VCaP (cell line): ENCODE data around the gene ARHGAP27.

Experiments used
- H3K27ac ChIP-seq: fragments of 450-650 bp; 2 replicates; pipeline ENCODE4 v1.5.1; 2017
- TF ChIP-seq, protein P1 (sequence below): fragments of 450-650 bp; conservative IDR thresholded peaks from 2 replicates; pipeline ENCODE4 v1.5.1; 2017; ENCODE audit warnings: mild to moderate bottlenecking, moderate library complexity

Gene ARHGAP27

DNA sequence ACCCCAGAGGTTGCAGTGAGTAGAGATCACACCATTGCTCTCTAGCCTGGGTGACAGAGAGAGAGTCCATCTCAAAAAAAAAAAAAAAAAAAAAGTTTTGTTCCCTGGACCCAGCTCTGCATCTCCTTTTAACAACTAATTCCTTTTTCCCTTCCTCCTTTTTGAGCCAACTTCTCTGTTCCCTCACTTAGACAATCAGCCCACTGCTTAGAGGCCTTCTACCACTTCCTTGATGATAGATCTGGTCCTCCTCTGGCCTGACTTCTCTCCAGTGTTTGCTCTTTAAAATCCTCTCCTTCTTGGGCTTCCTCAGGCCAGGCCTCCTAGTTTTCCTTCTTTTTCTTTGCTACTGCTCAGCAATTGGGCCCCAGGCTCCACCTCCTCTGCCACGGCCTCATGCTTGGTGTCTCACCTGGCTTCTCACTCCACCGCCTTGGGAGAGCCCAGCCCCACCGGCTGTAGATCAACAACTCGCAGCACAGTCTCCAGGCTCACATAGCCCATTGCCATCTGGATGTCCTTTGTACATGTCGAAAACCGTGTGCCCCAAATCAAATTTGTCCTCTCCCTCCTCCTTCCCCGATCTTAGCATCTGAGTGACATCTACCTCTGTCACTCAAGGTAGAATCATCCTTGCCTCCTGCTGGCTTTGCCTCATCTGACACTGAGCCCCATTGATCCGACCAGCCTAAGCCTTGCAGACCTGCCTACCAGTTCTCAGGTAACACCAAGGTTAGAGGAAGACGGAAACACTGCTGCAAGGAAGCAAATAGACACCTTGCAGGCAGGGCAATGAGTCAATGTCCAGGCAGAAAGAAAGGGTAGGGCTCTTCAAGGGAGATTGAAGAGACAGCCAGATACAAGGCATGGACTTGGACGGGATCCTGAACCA lies 17.4 kb downstream of the ARHGAP27 start:
- TF ChIP-seq, protein P1, sequence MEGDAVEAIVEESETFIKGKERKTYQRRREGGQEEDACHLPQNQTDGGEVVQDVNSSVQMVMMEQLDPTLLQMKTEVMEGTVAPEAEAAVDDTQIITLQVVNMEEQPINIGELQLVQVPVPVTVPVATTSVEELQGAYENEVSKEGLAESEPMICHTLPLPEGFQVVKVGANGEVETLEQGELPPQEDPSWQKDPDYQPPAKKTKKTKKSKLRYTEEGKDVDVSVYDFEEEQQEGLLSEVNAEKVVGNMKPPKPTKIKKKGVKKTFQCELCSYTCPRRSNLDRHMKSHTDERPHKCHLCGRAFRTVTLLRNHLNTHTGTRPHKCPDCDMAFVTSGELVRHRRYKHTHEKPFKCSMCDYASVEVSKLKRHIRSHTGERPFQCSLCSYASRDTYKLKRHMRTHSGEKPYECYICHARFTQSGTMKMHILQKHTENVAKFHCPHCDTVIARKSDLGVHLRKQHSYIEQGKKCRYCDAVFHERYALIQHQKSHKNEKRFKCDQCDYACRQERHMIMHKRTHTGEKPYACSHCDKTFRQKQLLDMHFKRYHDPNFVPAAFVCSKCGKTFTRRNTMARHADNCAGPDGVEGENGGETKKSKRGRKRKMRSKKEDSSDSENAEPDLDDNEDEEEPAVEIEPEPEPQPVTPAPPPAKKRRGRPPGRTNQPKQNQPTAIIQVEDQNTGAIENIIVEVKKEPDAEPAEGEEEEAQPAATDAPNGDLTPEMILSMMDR, result no peak
- no peak overlapping the region for H3K27ac ChIP-seq

DNA sequence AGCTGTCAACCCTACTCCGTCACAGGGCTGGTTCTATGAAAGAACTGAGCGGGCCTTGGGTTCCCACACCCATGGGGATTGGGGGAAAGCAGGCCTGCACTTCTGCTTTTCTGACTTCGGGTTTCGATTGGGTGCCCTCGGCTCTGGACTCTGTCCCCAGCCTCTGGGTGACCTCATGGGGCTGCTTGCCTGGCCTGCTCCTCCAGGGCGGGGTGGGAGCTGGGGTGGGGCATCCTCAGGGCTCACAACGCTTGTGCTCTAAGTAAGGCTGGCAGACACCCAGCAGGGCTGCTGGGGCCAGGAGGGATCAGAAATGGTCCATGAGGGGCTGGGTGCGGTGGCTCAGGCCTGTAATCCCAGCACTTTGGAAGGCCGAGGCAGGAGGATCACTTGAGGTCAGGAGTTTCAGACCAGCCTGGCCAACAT lies 19.2 kb downstream of the ARHGAP27 start:
- TF ChIP-seq, protein P1, result no peak
- no peak overlapping the region for H3K27ac ChIP-seq

DNA sequence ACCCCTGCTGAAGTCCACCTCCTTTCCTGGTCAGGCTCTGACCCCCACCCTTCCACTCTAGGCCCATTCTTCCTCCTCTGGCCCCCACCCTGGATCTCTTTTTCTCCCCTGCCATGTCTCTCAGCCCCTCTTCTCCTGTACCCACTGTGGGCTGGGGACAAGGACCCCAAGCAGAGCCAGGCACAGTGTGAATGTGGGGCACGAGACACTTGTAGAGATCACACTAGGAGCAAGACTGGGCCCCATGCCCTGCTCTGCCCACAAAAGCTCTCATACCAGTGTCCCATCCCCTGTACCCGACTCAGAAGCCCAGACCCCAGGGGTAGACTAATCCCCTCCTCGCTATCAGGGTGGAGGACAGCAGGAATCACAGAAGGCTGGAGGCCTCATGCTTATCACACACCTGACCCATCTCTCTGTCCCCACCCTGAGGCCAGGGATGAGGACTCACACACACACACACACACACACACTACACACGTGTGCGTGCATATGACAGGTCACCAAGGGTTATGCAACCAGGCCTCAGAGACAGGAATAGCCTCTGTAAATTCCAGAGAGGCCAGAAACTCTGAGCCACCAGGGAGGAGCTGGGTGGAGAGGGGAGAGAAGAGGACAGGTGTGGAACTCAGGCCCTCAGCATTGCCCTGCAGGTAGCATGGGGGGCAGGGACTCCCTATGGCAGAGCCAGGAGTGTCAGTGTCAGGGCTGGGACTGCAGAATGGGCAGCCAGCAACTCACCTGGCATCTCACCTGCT lies 21.1 kb downstream of the ARHGAP27 start:
- H3K27ac ChIP-seq, result no peak overlapping the region
- TF ChIP-seq, protein P1, result no peak

DNA sequence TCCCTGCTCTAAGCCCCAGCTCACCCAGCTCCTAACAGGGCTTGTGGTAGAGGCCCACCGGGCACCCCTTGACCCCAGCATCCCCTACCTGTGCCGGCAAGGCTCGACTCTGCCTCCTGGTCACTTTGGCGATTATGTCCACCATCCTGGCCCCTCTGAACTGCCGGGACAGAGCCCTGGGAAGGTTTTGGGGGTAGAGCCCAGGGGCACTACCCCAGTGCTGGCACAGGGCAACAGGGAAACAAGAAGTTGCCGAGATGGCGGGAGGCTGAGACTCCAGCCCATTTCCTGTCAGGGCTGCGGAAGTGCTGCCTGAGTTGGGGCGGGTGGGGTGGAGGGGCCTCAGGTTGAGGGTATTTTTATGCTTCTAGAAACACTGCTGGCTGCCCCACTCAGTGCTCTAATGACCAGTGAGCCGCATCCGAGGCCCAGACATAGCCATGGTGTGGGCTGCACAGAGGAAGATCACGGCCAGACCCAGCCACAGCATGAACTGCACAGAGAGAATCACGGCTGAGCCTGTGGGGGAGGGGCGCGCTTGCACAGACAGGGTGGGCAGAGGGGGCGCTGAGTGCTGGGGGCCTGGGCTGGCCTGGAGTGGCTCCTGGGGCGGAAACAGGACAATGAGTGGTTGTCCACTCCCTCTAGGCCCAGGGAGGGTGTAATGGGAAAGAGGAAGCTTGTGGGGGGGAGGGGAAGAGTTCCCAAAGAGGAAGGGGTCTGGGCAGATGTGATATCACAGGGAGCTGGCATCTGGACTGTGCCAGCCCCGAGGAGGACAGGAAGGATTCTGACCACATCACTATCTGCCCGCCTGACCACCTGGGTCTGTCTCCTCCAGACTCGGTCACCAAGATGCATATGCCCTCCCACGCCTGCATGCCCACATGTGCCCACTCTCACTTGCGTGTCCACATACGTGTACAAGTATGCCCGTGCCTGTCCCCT lies 22.3 kb downstream of the ARHGAP27 start:
- TF ChIP-seq, protein P1, result no peak
- H3K27ac ChIP-seq, result no peak overlapping the region

DNA sequence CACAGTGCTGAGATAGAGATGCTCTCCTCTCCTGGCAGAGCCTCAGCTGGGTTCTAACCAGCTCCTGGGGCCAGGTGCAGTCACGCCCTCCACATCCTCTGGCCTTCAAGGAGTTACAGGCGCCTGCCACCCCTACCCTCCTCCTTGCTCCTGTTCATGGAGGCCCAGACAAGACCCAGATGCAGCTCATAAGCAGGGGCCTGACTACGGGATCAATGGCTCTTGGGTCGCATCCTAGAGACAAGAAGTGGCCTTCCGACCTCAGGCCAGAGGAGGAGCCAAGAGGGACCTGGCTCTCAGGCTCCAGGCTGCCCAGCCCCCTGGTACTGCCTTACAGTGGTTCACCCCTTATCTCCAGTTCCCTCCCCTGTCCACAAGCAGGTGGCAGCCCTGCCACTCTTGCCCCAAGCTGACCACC lies 23.0 kb downstream of the ARHGAP27 start:
- peak overlapping the region; percentile 9; the same call in 1 of the 2 replicates for H3K27ac ChIP-seq
- TF ChIP-seq, protein P1, result no peak

DNA sequence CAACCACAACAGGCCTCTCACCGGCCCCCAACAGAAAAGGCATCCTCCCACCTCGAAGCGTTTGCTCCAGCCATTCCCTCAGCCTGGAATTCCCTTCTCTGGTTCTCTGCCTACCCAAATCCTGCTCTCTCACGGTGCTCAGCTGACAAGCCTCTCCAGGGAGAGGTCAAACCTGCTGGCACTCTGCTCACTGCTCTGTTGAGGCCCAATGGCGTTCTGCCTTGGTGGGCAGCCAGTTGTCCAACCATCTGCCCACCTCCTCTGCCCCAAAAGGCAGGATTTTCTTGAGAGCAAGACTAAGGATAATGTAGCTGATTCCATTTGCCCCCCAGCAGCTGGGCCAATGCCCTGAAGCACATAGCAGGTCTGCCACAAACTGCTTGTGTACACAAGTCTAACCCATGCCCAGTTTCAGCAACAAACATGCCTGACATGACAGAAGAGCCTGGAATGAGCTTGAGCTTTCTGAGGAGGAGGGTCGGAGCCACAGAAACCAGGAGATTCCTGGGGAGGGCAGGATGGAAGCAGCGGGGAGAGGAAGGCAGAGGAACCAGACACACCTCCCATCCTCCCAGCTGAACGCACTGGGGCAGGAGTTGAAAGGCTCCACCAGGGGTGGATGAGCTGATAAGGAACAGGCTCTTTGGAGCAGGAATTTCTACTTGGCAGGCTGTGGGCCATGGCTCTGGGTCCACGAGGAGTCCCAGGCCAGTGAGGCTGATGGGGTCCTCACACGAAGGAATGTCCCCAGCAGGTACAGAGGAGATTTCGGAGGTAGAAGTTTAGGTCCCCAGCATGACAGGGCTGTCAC lies 23.9 kb downstream of the ARHGAP27 start:
- TF ChIP-seq, protein P1, result no peak
- H3K27ac ChIP-seq, result peak overlapping the region; percentile 9; the same call in 1 of the 2 replicates
